Activated T-helper 17 cell treated with anti-CD3 and anti-CD28 coated beads, Interleukin-2, amount 50 U/mL, for 72 hours (primary cell): ENCODE measurements around the gene BAK1. TPM values are rescaled to one million over a fixed set of nuclear protein-coding genes. Genes with fewer than 3 reads are reported as not detected.
"Not testable (repeated sequence)": the region's sequence is repeated elsewhere in the genome, so short reads cannot be mapped to it uniquely, and the experiment has no call there.

ENCODE experiments used
- ATAC-seq: fragments of 150-1000 bp; cut with Tn5 transposase; replicated peaks from 2 replicates; pipeline ENCODE4 v1.10.0; 2021; ENCODE audit warnings: mild to moderate bottlenecking, moderate library complexity
- H3K27ac Mint-ChIP-seq: one replicate; pipeline ENCODE4 v1.8.0; 2022; ENCODE audit warnings: mixed read lengths
- H3K27me3 Mint-ChIP-seq: one replicate; pipeline ENCODE4 v1.8.0; 2022; ENCODE audit warnings: mixed read lengths
- H3K36me3 Mint-ChIP-seq: one replicate; pipeline ENCODE4 v1.8.0; 2022; ENCODE audit warnings: low read depth, mild to moderate bottlenecking, mixed read lengths
- H3K4me1 Mint-ChIP-seq: one replicate; pipeline ENCODE4 v1.8.0; 2022; ENCODE audit warnings: mixed read lengths
- H3K4me3 Mint-ChIP-seq: one replicate; pipeline ENCODE4 v1.8.0; 2022; ENCODE audit warnings: mild to moderate bottlenecking, mixed read lengths
- H3K9me3 Mint-ChIP-seq: one replicate; pipeline ENCODE4 v1.8.0; 2022; ENCODE audit warnings: mixed read lengths
- total RNA-seq, 2 donors: library from RNA; stranded (reverse); gene quantifications; one replicate each; pipeline ENCODE4 v1.2.3, GENCODE V29; 2022

The BAK1 gene
- total RNA-seq, 2 donors from 2014 or later = 48.8 to 61.9 TPM

DNA sequence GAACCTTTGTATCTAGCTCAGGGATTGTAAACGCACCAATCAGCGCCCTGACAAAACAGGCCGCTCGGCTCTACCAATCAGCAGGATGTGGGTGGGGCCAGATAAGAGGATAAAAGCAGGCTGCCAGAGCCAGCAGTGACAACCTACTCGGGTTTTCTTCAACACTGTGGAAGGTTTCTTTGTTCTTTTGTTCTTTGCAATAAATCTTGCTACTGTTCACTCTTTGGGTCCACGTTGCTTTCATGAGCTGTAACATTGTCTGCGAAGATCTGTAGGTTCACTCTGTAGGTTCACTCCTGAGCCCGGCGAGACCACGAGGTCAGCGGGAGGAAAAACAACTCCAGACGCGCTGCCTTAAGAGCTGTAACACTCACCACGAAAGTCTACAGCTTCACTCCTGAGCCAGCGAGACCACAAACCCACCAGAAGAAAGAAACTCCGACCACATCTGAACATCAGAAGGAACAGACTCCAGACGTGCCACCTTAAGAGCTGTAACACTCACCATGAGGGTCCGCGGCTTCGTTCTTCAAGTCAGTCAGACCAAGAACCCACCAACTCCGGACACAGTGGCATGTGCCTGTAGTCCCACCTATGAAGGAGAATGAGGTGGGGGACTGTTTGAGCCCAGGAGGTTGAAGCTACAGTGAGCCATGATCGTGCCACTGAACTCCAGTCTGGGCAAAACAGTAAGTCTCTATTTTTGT is 46.8 kb downstream of the BAK1 start:
- not testable (repeated sequence) for H3K27me3 Mint-ChIP-seq, H3K36me3 Mint-ChIP-seq, H3K9me3 Mint-ChIP-seq, H3K4me1 Mint-ChIP-seq
- peak; percentile 89 for ATAC-seq
- peak overlapping the region; percentile 79 for H3K4me3 Mint-ChIP-seq
- H3K27ac Mint-ChIP-seq = peak overlapping the region; percentile 77

- H3K4me1 Mint-ChIP-seq, H3K27ac Mint-ChIP-seq, ATAC-seq, H3K36me3 Mint-ChIP-seq, H3K9me3 Mint-ChIP-seq, H3K27me3 Mint-ChIP-seq: not testable (repeated sequence)
- H3K4me3 Mint-ChIP-seq = peak overlapping the region; percentile 79
Observed at GRCh38 chr6:33532431-33532830, 47.6 kb downstream of the BAK1 start.

- ATAC-seq, H3K4me3 Mint-ChIP-seq, H3K4me1 Mint-ChIP-seq, H3K9me3 Mint-ChIP-seq, H3K36me3 Mint-ChIP-seq, H3K27ac Mint-ChIP-seq, H3K27me3 Mint-ChIP-seq: not testable (repeated sequence)
Observed at GRCh38 chr6:33530617-33531016, 49.5 kb downstream of the BAK1 start.

Other genes with a start within 250 kb of the BAK1 start
- 100 to 1,000 TPM; 101 to 108 TPM for gene KIFC1, start 188.5 kb downstream of the BAK1 start, total RNA-seq
- gene PHF1, start 169.3 kb downstream of the BAK1 start, total RNA-seq = 100 to 1,000 TPM in 1 of 2 donors, 10 to 100 TPM in 1; 27.2 to 133 TPM
- 100 to 1,000 TPM; 163 to 248 TPM for gene CUTA, start 162.2 kb downstream of the BAK1 start, total RNA-seq
- gene SYNGAP1, start 160.2 kb downstream of the BAK1 start, total RNA-seq = 100 to 1,000 TPM in 1 of 2 donors, 10 to 100 TPM in 1; 43.2 to 156 TPM
- gene ZBTB9, start 125.7 kb downstream of the BAK1 start, total RNA-seq = 10 to 100 TPM; 11.6 to 12.5 TPM
- gene ITPR3, start 41.0 kb upstream of the BAK1 start, total RNA-seq = 10 to 100 TPM; 57.0 to 59.7 TPM
- 100 to 1,000 TPM in 1 of 2 donors, 10 to 100 TPM in 1; 65.5 to 112 TPM for gene UQCC2, start 131.4 kb upstream of the BAK1 start, total RNA-seq
- gene IP6K3, start 166.6 kb upstream of the BAK1 start, total RNA-seq = not detected
- gene LEMD2, start 208.9 kb upstream of the BAK1 start, total RNA-seq = 10 to 100 TPM; 51.0 to 54.3 TPM
- gene MLN, start 223.7 kb upstream of the BAK1 start, total RNA-seq = not detected